ENCODE measurements around the gene CCBE1. TPM values are rescaled to one million over a fixed set of nuclear protein-coding genes. Genes with fewer than 3 reads are reported as not detected.
"Not testable (repeated sequence)": the region's sequence is repeated elsewhere in the genome, so short reads cannot be mapped to it uniquely, and the experiment has no call there.

The CCBE1 gene
- total RNA-seq, 1 donor from 2014 or later: 1.8 TPM

DNA sequence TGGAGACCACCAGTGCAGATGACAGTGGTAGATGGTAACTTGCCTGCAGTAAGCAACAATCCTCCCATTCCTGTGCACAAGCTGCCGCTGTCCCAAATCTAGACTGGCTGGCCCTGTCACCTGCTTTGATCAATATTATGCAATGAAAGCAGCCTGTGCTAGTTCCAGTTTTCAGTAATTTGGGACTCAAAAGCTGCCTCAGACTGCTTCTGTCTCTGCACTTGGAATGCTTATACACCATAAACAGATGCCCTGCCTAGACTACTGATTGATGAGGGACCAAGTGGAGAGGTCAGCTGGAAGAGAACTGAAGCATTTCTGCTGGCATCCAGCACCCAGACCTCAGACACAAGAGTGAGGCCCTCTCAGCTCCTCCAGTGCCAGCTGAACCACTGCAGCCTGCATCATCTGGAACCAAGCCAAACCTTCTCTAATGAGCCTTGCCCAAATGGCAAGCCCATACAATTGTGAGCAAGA is 24.9 kb downstream of the CCBE1 start:
- H3K4me3 ChIP-seq (ENCODE audit: low read depth, low read length): no peak overlapping the region
- DNase-seq (ENCODE audit: low read depth): no peak
- TF ChIP-seq, protein P1, sequence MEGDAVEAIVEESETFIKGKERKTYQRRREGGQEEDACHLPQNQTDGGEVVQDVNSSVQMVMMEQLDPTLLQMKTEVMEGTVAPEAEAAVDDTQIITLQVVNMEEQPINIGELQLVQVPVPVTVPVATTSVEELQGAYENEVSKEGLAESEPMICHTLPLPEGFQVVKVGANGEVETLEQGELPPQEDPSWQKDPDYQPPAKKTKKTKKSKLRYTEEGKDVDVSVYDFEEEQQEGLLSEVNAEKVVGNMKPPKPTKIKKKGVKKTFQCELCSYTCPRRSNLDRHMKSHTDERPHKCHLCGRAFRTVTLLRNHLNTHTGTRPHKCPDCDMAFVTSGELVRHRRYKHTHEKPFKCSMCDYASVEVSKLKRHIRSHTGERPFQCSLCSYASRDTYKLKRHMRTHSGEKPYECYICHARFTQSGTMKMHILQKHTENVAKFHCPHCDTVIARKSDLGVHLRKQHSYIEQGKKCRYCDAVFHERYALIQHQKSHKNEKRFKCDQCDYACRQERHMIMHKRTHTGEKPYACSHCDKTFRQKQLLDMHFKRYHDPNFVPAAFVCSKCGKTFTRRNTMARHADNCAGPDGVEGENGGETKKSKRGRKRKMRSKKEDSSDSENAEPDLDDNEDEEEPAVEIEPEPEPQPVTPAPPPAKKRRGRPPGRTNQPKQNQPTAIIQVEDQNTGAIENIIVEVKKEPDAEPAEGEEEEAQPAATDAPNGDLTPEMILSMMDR (conservative IDR thresholded peaks at IDR 0.05; ENCODE audit: low read depth, low read length): no peak

GRCh38 chr18:59671551-59671950 is 25.7 kb downstream of the CCBE1 start:
- DNase-seq (ENCODE audit: low read depth): no peak
- H3K4me3 ChIP-seq (ENCODE audit: low read depth, low read length): no peak overlapping the region
- TF ChIP-seq, protein P1 (conservative IDR thresholded peaks at IDR 0.05; ENCODE audit: low read depth, low read length): no peak

DNA sequence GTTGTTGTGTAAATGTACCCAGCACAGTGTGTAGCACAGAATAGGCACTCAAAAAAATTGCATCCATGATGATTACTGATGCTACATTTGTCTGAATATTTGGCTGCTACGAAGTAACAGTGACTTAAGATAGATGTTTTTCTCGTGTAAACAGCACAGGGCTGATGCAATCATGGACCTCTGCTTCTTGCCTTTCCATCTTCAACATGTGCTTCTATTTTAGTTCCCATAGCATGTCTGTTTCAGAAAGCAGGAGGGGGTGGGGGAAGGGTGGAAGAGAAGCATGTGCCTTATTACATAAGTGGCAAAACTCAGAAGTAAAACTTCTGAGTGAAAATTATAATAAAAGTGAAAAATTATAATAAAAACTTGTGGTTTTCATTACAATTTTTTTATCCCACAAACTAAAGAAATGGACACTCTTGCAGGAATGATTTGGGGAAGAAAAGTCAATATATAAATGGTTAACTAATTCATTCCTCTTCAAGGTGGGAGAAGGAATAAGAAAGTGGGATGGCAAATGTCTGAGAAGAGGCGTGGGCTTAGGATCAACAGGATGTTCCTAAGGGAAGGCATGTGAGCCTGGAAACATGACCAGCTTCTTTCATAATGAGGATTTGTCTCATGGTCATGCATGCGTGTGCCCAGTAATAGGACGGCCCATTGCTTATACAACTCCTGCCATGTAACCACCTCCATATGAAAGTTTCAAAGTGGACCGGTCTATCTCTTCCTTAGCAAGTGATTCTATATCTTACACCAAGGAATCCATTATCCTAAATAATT is 27.2 kb downstream of the CCBE1 start:
- no peak overlapping the region for H3K4me3 ChIP-seq (ENCODE audit: low read depth, low read length)
- TF ChIP-seq, protein P1 (conservative IDR thresholded peaks at IDR 0.05; ENCODE audit: low read depth, low read length): no peak
- no peak for DNase-seq (ENCODE audit: low read depth)

GRCh38 chr18:59667488-59667887 is 29.7 kb downstream of the CCBE1 start:
- TF ChIP-seq, protein P1 (conservative IDR thresholded peaks at IDR 0.05; ENCODE audit: low read depth, low read length): no peak
- H3K4me3 ChIP-seq (ENCODE audit: low read depth, low read length): no peak overlapping the region
- no peak for DNase-seq (ENCODE audit: low read depth)

DNA sequence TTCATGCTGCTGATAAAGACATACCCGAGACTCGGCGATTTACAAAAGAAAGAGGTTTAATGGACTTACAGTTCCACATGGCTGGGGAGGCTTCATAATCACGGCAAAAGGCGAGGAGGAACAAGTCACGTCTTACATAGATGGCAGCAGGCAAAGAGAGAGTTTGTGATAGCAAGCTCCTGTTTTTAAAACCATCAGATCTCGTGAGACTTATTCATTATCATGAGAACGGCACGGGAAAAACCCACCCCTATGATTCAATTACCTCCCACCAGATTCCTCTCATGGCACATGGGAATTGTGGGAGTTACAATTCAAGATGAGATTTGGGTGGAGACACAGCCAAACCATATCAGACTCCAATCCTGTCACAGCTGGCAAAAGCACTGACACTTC is 31.2 kb downstream of the CCBE1 start:
- not testable (repeated sequence) for H3K4me3 ChIP-seq (ENCODE audit: low read depth, low read length); DNase-seq (ENCODE audit: low read depth)

GRCh38 chr18:59665057-59666006 is 31.9 kb downstream of the CCBE1 start:
- TF ChIP-seq, protein P1 (conservative IDR thresholded peaks at IDR 0.05; ENCODE audit: low read depth, low read length): no peak
- no peak for DNase-seq (ENCODE audit: low read depth)
- H3K4me3 ChIP-seq (ENCODE audit: low read depth, low read length): no peak overlapping the region

DNA sequence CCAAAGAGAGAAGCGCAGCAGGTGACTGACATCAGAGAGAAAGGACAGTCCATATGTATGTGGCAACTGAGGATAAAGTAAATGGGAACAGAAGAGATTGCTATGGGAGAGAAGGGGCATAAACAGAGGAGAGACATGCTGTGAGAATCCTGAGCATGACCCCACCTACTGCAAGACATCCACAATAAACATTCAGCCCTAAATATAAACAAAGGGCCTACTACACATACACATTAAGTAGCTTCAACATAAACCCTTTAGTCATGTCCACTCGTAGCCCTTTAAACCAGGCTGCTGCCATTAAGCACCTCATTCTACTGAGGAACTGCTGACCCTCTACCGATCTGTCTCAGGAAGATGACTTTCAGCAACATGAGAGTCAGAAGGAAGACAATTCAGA is 32.9 kb downstream of the CCBE1 start:
- DNase-seq (ENCODE audit: low read depth): no peak
- no peak overlapping the region for H3K4me3 ChIP-seq (ENCODE audit: low read depth, low read length)
- TF ChIP-seq, protein P1 (conservative IDR thresholded peaks at IDR 0.05; ENCODE audit: low read depth, low read length): no peak

All from epithelial cell of proximal tubule (primary cell).